ENCODE measurements around the gene GPX2. TPM values are rescaled to one million over a fixed set of nuclear protein-coding genes. Genes with fewer than 3 reads are reported as not detected.

Gene GPX2
- total RNA-seq, 2 donors from 2014 or later = 2.6 to 3.7 TPM

- Histone ChIP-seq H3K9me3 (ENCODE audit: control insufficient read depth, low read length) (no peaks in the 10 kb centered on the region), H3K27me3 (ENCODE audit: control insufficient read depth, insufficient read depth, low read length, poor library complexity, severe bottlenecking) (no peaks in the 10 kb centered on the region), H3K36me3 (ENCODE audit: control insufficient read depth, insufficient read depth, low read length) (peaks cover 57% of the 10 kb centered on the region), H3K4me1 (ENCODE audit: control insufficient read depth, insufficient read depth, low read length) (peaks cover 17% of the 10 kb centered on the region), H3K9ac (ENCODE audit: extremely low read depth, low read length, poor library complexity, severe bottlenecking) (no peak overlapping the region), H3K27ac (ENCODE audit: low read depth, low read length) (no peak overlapping the region), H3K4me3 (ENCODE audit: low read length) (no peak overlapping the region)
- no peaks in the 10 kb centered on the region for H3K9me3 Mint-ChIP-seq
- H3K4me1 Mint-ChIP-seq = peaks cover 20% of the 10 kb centered on the region
- 94 to 96% methylated on average over 3 of the region's 3 CpGs for WGBS, 2 experiments (ENCODE audit: insufficient coverage in 1 of 2, insufficient read length in 1 of 2)
- H3K36me3 Mint-ChIP-seq (ENCODE audit: low read depth) = peaks cover 21% of the 10 kb centered on the region
- H3K27me3 Mint-ChIP-seq (ENCODE audit: insufficient read depth) = no peaks in the 10 kb centered on the region
- no peak overlapping the region for H3K27ac Mint-ChIP-seq
- no peak for DNase-seq
- TF ChIP-seq, protein P1, sequence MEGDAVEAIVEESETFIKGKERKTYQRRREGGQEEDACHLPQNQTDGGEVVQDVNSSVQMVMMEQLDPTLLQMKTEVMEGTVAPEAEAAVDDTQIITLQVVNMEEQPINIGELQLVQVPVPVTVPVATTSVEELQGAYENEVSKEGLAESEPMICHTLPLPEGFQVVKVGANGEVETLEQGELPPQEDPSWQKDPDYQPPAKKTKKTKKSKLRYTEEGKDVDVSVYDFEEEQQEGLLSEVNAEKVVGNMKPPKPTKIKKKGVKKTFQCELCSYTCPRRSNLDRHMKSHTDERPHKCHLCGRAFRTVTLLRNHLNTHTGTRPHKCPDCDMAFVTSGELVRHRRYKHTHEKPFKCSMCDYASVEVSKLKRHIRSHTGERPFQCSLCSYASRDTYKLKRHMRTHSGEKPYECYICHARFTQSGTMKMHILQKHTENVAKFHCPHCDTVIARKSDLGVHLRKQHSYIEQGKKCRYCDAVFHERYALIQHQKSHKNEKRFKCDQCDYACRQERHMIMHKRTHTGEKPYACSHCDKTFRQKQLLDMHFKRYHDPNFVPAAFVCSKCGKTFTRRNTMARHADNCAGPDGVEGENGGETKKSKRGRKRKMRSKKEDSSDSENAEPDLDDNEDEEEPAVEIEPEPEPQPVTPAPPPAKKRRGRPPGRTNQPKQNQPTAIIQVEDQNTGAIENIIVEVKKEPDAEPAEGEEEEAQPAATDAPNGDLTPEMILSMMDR (conservative IDR thresholded peaks at IDR 0.05) = no peak
- H3K4me3 Mint-ChIP-seq = no peak overlapping the region
Observed at GRCh38 chr14:64929014-64929359, 13.6 kb downstream of the GPX2 start.

DNA sequence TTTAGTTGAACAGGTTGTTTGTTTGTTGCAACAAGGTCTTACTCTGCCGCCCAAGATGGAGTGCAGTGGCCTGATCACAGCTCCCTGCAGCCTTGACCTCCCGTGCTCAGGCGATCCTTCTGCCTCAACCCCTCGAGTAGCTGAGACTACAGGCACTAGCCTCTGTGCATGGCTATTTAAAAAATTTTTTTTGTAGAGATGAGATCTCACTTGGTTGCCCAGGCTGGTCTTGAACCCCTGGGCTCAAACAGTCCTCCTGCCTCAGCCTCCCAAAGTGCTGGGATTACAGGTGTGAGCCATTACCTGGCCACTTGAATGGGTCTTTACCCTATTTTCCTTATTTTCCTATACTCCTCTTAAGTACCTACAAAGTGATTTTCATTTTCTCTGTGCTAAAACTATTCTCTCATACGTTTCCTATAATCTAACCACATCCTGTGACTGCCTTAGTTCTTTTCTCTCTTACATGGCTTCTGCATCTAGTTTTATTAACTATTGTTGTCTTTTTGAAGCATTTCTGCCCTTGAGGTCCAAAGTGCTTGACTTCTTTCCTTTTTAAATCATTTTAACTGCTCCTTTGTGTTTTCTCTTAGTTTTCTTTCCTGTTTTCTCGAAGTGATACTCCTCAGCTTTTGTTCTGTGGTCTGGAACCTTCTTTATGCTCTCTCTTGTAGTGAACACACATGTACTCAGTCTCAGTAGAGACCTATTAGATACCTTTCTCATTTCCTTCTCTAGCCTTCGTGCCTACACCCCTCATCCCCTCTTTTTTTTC, 14.1 kb downstream of the GPX2 start:
- Histone ChIP-seq H3K9me3 (ENCODE audit: control insufficient read depth, low read length) (no peaks in the 10 kb centered on the region), H3K27ac (ENCODE audit: low read depth, low read length) (no peak overlapping the region), H3K4me3 (ENCODE audit: low read length) (no peak overlapping the region), H3K36me3 (ENCODE audit: control insufficient read depth, insufficient read depth, low read length) (peaks cover 55% of the 10 kb centered on the region), H3K9ac (ENCODE audit: extremely low read depth, low read length, poor library complexity, severe bottlenecking) (no peak overlapping the region), H3K4me1 (ENCODE audit: control insufficient read depth, insufficient read depth, low read length) (peaks cover 20% of the 10 kb centered on the region), H3K27me3 (ENCODE audit: control insufficient read depth, insufficient read depth, low read length, poor library complexity, severe bottlenecking) (no peaks in the 10 kb centered on the region)
- Mint-ChIP-seq H3K9me3 (no peaks in the 10 kb centered on the region), H3K36me3 (ENCODE audit: low read depth) (peaks cover 16% of the 10 kb centered on the region), H3K4me1 (peaks cover 24% of the 10 kb centered on the region), H3K27me3 (ENCODE audit: insufficient read depth) (no peaks in the 10 kb centered on the region), H3K4me3 (no peak overlapping the region), H3K27ac (no peak overlapping the region)
- TF ChIP-seq, protein P1 (conservative IDR thresholded peaks at IDR 0.05) = no peak
- WGBS, 2 experiments (ENCODE audit: insufficient coverage in 1 of 2, insufficient read length in 1 of 2) = 95 to 99% methylated on average over 6 to 7 of the region's 7 CpGs
- no peak for DNase-seq

GRCh38 chr14:64927031-64927430, 15.5 kb downstream of the GPX2 start:
- H3K9me3 Mint-ChIP-seq = no peaks in the 10 kb centered on the region
- no peak overlapping the region for H3K27ac Mint-ChIP-seq
- no peak overlapping the region for H3K4me3 ChIP-seq (ENCODE audit: low read length)
- H3K9ac ChIP-seq (ENCODE audit: extremely low read depth, low read length, poor library complexity, severe bottlenecking) = no peak overlapping the region
- TF ChIP-seq, protein P1 (conservative IDR thresholded peaks at IDR 0.05) = no peak
- H3K9me3 ChIP-seq (ENCODE audit: control insufficient read depth, low read length) = no peaks in the 10 kb centered on the region
- no peak for DNase-seq
- H3K36me3 Mint-ChIP-seq (ENCODE audit: low read depth) = peaks cover 4% of the 10 kb centered on the region
- H3K27ac ChIP-seq (ENCODE audit: low read depth, low read length) = no peak overlapping the region
- H3K4me3 Mint-ChIP-seq = no peak overlapping the region
- 60 to 69% methylated on average over 2 of the region's 3 CpGs for WGBS, 2 experiments (ENCODE audit: insufficient coverage in 1 of 2, insufficient read length in 1 of 2)
- no peaks in the 10 kb centered on the region for H3K27me3 Mint-ChIP-seq (ENCODE audit: insufficient read depth)
- H3K27me3 ChIP-seq (ENCODE audit: control insufficient read depth, insufficient read depth, low read length, poor library complexity, severe bottlenecking) = no peaks in the 10 kb centered on the region
- peaks cover 48% of the 10 kb centered on the region for H3K36me3 ChIP-seq (ENCODE audit: control insufficient read depth, insufficient read depth, low read length)
- peaks cover 19% of the 10 kb centered on the region for H3K4me1 Mint-ChIP-seq
- peaks cover 15% of the 10 kb centered on the region for H3K4me1 ChIP-seq (ENCODE audit: control insufficient read depth, insufficient read depth, low read length)

Data from endodermal cell (in vitro differentiated cells).